Ovary (tissue), 9 donors: ENCODE results near the gene CEPT1. TPM values are rescaled to one million over a fixed set of nuclear protein-coding genes. Genes with fewer than 3 reads are reported as not detected.

ENCODE experiments used
- DNase-seq, 5 donors: peaks; one replicate each; pipeline ENCODE4 v3.0.0-alpha.2; 2019 to 2020
- H3K27ac ChIP-seq, 2 donors: fragments of 200-600 bp; one replicate each; pipeline versions ENCODE4 v1.5.1 to v1.8.0; 2019 to 2022
- H3K27me3 ChIP-seq: fragments of 200-600 bp; one replicate; pipeline ENCODE4 v1.8.0; 2022
- H3K36me3 ChIP-seq: fragments of 200-600 bp; sonication (generic); one replicate; pipeline ENCODE4 v1.5.1; 2019
- H3K4me1 ChIP-seq: one replicate; pipeline ENCODE4 v1.8.1; 2013; ENCODE audit warnings: mild to moderate bottlenecking, moderate library complexity; ENCODE audit not compliant: insufficient read depth
- H3K4me3 ChIP-seq: fragments of 200-600 bp; sonication (generic); one replicate; pipeline ENCODE4 v1.5.1; 2017
- H3K9me3 ChIP-seq, 2 donors: fragments of 200-600 bp in 1 of 2; sonication (generic) in 1 of 2; one replicate each; pipeline versions ENCODE4 v1.5.1 to v1.8.1; 2013 to 2019; ENCODE audit warnings: mild to moderate bottlenecking in 1 of 2, moderate library complexity in 1 of 2
- CTCF ChIP-seq, 3 donors: fragments of 450-650 bp in 2 of 3; fragments of 200-600 bp in 1 of 3; IDR thresholded peaks; one replicate each; pipeline versions ENCODE4 v1.5.1 to v1.8.0; 2016 to 2022; ENCODE audit warnings: antibody characterized with exemption in 3 of 3, mild to moderate bottlenecking in 1 of 3
- EP300 ChIP-seq: sonication (generic); formaldehyde crosslinking; IDR thresholded peaks from one replicate; pipeline ENCODE4 v1.6.1; 2017; ENCODE audit warnings: antibody characterized with exemption
- POLR2A ChIP-seq: fragments of 450-650 bp; IDR thresholded peaks from one replicate; pipeline ENCODE4 v1.6.1; 2017; ENCODE audit warnings: antibody characterized with exemption, mild to moderate bottlenecking, moderate library complexity
- WGBS, 3 donors: extraction: QIAGEN DNeasy Blood & Tissue Kit in 1 of 3; methylation state at CpG; one replicate each; pipeline versions ENCODE4 v1.1.5 to v1.1.7; 2013 to 2017; 5-methylcytosine and 5-hydroxymethylcytosine counted together
- intact Hi-C, 4 donors: fragments of 100-400 bp; cut with DNase I; formaldehyde crosslinking; loops; one replicate each; pipeline versions ENCODE4 v1.11.0 to v1.15.1; 2022 to 2023
- polyA plus RNA-seq, 2 donors: library from polyadenylated mRNA; stranded (reverse); fragments of 200-250 nt in 1 of 2; fragments of 350-450 nt in 1 of 2; fragmentation: Illumina TruSeq in 1 of 2; extraction: RNeasy Lipid Tissue Mini Kit (QIAGEN cat#74804) in 1 of 2; gene quantifications; one replicate each; pipeline ENCODE4 v1.2.3, GENCODE V29; 2013 to 2014
- total RNA-seq, 7 donors: library from RNA; depleted of rRNA in 2 of 7; stranded (reverse); fragments of >200 nt in 2 of 7; fragmentation: NEBNext Ultra II Directional in 3 of 7; extraction: Animal tissue kit (Norgen Biotek cat#: 25700) in 3 of 7; gene quantifications; one replicate each; pipeline versions ENCODE4 v1.1.0 to v1.2.4, GENCODE V29; 2016 to 2023
- donor health status: DM: no; HTN: no; CAD: no; lungs with moderate emphysema.
- donor health status: DM: no; HTN: no; CAD: no.
- donor health status: Bipolar disorder and iron deficiency.
- donor health status: DM: yes; HTN: yes; CAD: no.
- donor health status: DM: no; HTN: no; CAD: no.
- donor health status: DM: yes; HTN: yes; CAD: no.

CEPT1 gene
- total and polyA plus RNA-seq, 9 donors: 16.4 to 40.3 (median 32.4) TPM

- no peak for DNase-seq
- H3K9me3 ChIP-seq: no peaks in the 10 kb centered on the region
- 94 to 97% (median 96%) methylated on average over 5 of the region's 5 CpGs for WGBS, 3 donors
- H3K27ac ChIP-seq: no peak overlapping the region
- TF ChIP-seq CTCF (IDR thresholded peaks at IDR 0.05) (no peak), EP300 (no peak), POLR2A (no peak)
- H3K27me3 ChIP-seq: no peaks in the 10 kb centered on the region
- H3K4me3 ChIP-seq: no peak overlapping the region
- peaks cover 4% of the 10 kb centered on the region for H3K4me1 ChIP-seq
- no peaks in the 10 kb centered on the region for H3K36me3 ChIP-seq
- intact Hi-C loops: no loop called here
These were observed 14.3 kb downstream of the CEPT1 start for GRCh38 chr1:111154021-111154999.

- no peaks in the 10 kb centered on the region for H3K27me3 ChIP-seq
- H3K9me3 ChIP-seq: no peaks in the 10 kb centered on the region
- no peak overlapping the region for H3K4me3 ChIP-seq
- 97 to 99% (median 98%) methylated on average over 2 of the region's 2 CpGs for WGBS, 3 donors
- intact Hi-C loops: no loop called here
- peaks cover 5% of the 10 kb centered on the region for H3K4me1 ChIP-seq
- TF ChIP-seq EP300: no peak
- no peak for TF ChIP-seq POLR2A
- TF ChIP-seq CTCF (IDR thresholded peaks at IDR 0.05): no peak
- H3K27ac ChIP-seq: no peak overlapping the region
- DNase-seq: no peak
- no peaks in the 10 kb centered on the region for H3K36me3 ChIP-seq
These were observed 17.4 kb downstream of the CEPT1 start for GRCh38 chr1:111157431-111157830.

GRCh38 chr1:111161843-111162487 is 21.9 kb downstream of the CEPT1 start:
- WGBS, 3 donors: 3 to 10% (median 5%) methylated on average over 1 of the region's 1 CpG
- H3K27ac ChIP-seq: no peak overlapping the region
- H3K36me3 ChIP-seq: no peaks in the 10 kb centered on the region
- TF ChIP-seq POLR2A: no peak
- TF ChIP-seq EP300: no peak
- no peak for TF ChIP-seq CTCF (IDR thresholded peaks at IDR 0.05)
- no peaks in the 10 kb centered on the region for H3K9me3 ChIP-seq
- no peaks in the 10 kb centered on the region for H3K27me3 ChIP-seq
- intact Hi-C loops: no loop called here
- peaks cover 2% of the 10 kb centered on the region for H3K4me1 ChIP-seq
- DNase-seq: no peak
- H3K4me3 ChIP-seq: no peak overlapping the region

- intact Hi-C loops: no loop called here
- H3K36me3 ChIP-seq: no peaks in the 10 kb centered on the region
- H3K4me3 ChIP-seq: no peak overlapping the region
- H3K9me3 ChIP-seq: no peaks in the 10 kb centered on the region
- TF ChIP-seq EP300 (no peak), CTCF (IDR thresholded peaks at IDR 0.05) (no peak), POLR2A (no peak)
- no peak for DNase-seq
- peaks cover 2% of the 10 kb centered on the region for H3K4me1 ChIP-seq
- H3K27ac ChIP-seq: no peak overlapping the region
- no peaks in the 10 kb centered on the region for H3K27me3 ChIP-seq
- 82 to 88% (median 88%) methylated on average over 2 of the region's 2 CpGs for WGBS, 3 donors
These were observed 22.5 kb downstream of the CEPT1 start for GRCh38 chr1:111162488-111162880.
